ENCODE measurements around the gene PRR19. TPM values are rescaled to one million over a fixed set of nuclear protein-coding genes. Genes with fewer than 3 reads are reported as not detected.
A peak's percentile ranks its signal among the peaks of the same experiment; 100 is the strongest.

PRR19 gene, protein sequence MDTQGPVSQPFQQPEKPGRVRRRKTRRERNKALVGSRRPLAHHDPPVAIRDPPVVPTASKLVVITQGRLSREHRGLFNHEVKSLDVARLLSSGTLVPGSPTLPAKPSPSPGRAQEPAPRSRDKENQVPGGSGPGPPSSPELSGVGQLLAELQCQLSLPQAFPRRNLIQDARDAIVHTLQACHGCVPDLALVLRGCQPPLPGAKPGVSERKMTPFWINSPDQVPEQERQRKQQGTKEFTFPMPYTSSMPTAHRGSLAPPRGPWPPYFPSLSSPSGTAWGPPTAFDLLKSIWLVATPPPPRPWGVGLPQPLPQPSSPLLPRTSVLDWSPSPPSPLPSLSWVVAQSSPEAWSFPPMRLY
- total RNA-seq: 0.64 and 0.86 TPM in 2 replicates

DNA sequence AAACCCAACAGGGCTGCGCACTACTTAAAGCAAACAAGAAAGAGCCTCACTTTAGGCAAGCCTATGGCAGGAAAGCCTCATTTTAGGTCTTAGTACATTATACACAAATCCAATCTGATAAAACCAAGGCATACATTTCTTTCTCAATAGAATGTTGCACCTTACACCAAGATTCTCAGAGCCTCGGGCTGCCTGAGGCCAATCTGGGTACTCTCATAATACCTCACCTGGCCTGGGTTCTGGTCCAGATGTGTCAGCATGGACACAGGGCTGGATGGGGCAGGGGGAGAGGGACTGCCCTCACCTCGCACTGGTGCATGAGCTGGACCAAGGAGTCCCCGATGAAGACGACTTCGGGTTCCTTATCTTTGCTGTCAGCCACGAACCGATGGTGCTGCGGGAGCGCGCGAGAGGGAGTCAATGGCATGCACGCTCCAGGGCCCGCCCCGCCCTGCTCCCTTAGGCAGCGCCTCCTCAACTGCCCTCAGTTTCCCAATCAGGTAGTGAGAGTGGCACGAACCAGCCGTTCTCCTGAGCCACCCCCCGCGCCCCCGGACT is at the start of gene PRR19:
Gene PRR19 (plus strand): TSS at position 487 of the 558 bp plus-strand sequence. CDS start 7,453 bp downstream, outside the sequence.
- no peak for DNase-seq (ENCODE audit: low read depth)
- TF ChIP-seq, protein P1, sequence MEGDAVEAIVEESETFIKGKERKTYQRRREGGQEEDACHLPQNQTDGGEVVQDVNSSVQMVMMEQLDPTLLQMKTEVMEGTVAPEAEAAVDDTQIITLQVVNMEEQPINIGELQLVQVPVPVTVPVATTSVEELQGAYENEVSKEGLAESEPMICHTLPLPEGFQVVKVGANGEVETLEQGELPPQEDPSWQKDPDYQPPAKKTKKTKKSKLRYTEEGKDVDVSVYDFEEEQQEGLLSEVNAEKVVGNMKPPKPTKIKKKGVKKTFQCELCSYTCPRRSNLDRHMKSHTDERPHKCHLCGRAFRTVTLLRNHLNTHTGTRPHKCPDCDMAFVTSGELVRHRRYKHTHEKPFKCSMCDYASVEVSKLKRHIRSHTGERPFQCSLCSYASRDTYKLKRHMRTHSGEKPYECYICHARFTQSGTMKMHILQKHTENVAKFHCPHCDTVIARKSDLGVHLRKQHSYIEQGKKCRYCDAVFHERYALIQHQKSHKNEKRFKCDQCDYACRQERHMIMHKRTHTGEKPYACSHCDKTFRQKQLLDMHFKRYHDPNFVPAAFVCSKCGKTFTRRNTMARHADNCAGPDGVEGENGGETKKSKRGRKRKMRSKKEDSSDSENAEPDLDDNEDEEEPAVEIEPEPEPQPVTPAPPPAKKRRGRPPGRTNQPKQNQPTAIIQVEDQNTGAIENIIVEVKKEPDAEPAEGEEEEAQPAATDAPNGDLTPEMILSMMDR (IDR thresholded peaks at IDR 0.05; ENCODE audit: insufficient read depth, low read depth, low read length): no peak
- peak within 1 kb of the TSS; percentile 76 for H3K4me3 ChIP-seq (ENCODE audit: low read depth, low read length)

DNA sequence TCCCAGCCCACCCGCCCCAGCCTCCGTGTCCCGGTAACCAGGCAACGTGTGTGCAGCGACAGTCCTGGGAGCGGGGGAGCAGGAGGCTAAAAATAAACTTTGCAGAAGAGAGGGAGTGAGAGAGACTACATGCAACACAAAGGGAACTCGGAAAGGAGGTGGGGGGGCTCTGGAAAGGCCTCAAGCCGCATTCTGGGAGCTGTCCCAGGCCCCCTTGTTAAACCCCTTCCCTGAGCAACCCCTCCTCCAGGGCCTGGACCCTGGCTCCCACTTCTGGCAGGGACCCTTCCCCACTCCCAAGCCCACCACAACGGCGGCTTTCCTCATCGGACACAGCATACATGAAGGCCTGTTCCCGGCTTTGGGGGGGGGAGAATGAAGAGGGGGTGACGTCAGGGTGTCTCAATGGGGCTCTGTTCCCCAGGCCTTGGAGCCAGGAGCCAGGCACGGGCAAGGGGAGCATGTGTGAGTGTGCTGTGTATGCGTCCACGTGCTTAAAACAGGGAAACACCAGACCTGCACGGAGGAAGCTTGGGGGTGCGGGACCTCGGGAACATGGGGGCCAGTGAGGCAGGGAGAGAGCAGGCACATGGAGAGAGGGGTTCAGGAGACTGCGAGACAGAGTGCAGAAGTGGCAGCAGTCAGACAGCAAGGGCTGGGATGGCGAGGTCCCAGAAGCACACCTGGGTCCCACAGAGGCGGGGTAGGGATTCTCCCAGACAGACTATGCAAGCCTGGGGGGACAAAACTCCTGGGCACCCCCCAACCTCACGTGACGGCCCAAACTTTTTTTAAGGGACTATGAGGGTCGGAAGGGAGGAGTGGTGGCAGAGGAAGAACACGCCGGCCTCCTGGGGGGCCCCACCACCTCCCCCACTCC is 49.3 kb upstream of the PRR19 start:
- TF ChIP-seq, protein P1 (IDR thresholded peaks at IDR 0.05; ENCODE audit: insufficient read depth, low read depth, low read length): no peak
- H3K4me3 ChIP-seq (ENCODE audit: low read depth, low read length): peak overlapping the region; percentile 90
- peak; percentile 56 for DNase-seq (ENCODE audit: low read depth)

DNA sequence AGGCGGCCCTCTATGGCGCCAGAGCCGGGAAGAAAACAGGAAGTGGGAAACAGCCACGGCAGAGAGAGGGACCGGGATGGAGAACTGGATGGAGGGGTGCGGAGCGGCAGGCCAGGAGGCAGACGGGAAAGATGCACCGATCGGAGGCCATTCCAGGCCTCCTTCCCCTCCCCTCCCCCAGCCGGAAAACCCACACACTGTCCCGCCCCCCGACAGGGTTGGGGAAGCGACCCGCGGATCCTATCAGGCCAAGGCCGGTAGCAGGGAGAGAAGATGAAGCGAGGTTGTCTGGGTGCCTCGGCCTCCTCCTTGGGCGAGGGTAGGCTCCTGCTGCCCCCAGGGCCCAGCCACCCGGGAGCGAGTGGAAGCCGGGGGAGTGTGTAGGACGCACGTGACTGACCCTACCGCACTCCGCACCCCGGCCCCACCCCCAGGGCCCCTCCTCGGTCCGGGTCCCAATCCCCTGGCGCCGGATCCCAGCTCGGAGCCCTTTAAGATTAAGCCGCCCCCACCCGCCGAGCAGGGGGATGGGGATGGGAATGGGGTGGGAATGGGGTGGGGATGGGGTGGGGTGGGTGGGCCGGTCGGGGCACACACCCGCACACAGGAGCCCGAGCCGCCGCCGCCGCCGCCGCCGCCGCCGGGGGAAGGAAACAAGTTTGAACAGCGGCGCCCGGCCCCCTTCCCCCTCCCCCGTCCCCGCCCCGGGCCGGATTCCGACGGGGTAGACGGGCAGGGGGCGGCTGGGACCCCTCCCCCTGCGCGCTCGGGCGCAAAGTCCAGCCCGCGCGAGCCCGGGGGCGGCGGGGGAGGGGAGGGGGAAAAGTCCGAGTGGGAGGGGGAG is 48.5 kb upstream of the PRR19 start:
- peak overlapping the region; percentile 90 for H3K4me3 ChIP-seq (ENCODE audit: low read depth, low read length)
- TF ChIP-seq, protein P1 (IDR thresholded peaks at IDR 0.05; ENCODE audit: insufficient read depth, low read depth, low read length): no peak
- peak; percentile 46 for DNase-seq (ENCODE audit: low read depth)

DNA sequence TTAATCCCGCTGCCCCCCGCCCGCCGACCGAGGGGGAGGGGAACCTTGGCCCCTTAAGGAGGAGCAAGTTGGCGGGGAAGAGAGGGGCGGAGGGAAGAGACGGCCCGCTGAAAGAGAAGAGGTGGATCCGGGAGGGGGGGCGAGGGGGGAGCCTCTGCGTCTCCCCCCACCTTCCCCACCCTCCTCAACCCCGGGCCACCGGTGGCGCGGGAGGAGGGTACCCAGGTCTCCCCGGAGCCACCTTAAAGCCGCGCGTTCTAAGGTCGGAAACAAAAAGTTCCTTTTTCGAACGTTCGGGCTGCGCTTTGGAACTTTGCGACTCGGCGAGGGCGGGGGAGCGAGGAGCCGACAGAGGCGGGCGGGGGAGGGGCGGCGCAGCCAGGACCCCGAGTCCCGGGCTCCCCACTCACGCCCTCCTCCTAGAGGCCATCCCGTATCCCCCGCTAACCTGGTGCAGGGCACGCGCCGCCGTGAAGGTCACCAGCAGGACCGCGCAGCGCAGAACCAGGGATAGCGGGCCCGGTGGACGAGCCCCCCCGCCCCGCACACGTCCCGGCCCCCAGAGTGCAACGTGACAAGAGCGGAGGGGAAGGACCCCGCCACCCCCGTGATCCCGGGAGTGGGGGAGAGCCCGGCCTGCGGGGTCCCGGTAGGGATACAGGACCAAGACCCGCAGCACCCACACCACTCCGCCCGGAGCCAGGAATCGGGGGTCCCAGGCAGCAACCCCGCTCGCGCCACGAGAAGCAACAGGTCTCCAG is 47.7 kb upstream of the PRR19 start:
- peak; percentile 63 for DNase-seq (ENCODE audit: low read depth)
- peak overlapping the region; percentile 90 for H3K4me3 ChIP-seq (ENCODE audit: low read depth, low read length)
- TF ChIP-seq, protein P1 (IDR thresholded peaks at IDR 0.05; ENCODE audit: insufficient read depth, low read depth, low read length): no peak

DNA sequence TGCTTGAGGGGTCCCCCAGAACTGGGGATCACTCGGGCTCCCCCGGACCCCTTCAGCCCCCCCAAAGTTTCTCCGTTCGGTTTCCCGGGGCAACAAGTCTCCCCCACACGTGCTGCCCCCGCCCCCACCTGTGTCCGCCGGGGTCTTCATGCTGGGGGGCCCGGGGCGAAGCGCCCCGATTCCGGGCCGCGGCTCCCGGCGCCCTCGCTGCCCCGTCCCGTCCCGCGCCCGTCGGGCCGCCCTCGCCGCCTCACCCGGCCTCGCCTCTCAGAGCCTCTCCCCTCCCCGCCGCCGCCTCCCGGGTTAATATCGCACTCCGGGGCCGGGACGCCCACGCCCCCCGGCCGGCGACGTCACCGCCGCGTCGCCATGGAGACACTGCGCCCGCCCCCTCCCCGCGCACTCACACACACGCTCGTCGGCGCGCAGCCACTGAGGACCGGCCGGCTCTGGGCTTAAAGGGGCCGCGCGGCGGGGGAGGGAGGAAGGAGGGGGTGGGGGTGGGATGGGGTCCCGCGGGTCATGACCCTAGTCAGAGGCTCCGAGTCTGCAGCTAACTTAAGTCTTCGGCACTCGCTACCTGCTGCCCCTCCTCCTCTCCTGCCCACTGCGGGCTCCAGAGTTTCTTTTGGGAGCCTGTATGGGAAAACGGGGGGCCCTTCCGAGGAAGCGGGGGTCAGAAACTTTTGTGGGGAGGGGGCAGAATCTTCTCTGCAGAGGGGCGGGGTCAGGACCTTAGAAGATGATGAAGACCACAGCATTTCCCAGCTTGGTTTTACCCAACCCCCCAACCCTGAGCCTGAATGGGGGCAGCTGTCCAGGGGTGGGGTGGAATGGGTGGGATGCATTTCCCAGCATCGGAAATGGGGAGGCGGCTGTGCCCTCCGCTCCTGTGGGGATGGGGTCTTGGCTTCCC is 46.8 kb upstream of the PRR19 start, which contains the start of gene ERF:
Gene ERF (minus strand): TSS at position 279 of the 916 bp plus-strand sequence. CDS start 129 bp downstream, at position 150.
- H3K4me3 ChIP-seq (ENCODE audit: low read depth, low read length): peak within 1 kb of the TSS; percentile 90
- TF ChIP-seq, protein P1 (IDR thresholded peaks at IDR 0.05; ENCODE audit: insufficient read depth, low read depth, low read length): no peak
- peak; percentile 91 for DNase-seq (ENCODE audit: low read depth)
